ENCODE results near the gene LOC128125822.

The LOC128125822 gene

DNA sequence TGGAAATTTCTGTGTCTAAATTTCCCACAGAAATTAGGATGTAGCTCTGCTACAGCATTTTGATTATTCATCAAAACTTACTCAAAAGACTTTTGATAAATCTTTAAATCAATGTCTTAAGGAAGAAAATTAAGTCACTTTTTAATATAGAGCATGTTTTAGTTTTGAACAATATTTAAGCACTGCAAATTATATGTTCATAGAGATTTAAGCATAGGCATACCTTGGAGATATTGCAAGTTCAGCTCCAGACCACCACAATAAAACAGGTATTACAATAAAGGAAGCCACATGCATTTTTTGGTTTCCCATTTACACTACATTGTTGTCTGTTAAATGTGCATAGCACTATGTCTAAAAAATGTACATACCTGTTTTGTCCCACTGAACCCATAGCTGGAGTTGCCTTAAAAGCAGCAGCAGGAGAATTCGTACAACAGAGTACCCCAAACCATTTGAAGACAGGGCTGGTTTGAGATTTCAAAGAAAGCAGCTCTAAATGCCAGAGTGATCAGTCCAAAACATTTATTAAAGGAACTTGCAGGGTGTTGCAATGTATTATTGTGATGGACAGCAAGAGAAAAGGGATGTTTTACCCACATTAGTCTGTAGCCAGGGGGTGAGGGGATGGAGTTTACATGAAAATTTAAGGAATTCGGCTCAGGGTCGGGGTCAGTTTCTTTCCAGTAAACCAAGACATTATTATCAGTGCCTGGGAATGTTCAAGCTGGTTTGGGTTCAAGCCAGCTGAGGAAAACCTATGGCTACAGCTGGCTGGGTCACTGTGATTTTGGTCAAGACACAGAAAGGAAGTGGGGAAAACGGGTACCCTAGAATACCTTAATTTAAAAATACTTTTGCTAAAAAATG lies 6.3 kb upstream of the LOC128125822 start:
- H3K4me3 ChIP-seq (ENCODE audit: low read length in 3 of 3): no peak overlapping the region
- H3K27ac ChIP-seq (ENCODE audit: low read depth in 2 of 2, low read length in 2 of 2): no peak overlapping the region
- TF ChIP-seq, protein P1, sequence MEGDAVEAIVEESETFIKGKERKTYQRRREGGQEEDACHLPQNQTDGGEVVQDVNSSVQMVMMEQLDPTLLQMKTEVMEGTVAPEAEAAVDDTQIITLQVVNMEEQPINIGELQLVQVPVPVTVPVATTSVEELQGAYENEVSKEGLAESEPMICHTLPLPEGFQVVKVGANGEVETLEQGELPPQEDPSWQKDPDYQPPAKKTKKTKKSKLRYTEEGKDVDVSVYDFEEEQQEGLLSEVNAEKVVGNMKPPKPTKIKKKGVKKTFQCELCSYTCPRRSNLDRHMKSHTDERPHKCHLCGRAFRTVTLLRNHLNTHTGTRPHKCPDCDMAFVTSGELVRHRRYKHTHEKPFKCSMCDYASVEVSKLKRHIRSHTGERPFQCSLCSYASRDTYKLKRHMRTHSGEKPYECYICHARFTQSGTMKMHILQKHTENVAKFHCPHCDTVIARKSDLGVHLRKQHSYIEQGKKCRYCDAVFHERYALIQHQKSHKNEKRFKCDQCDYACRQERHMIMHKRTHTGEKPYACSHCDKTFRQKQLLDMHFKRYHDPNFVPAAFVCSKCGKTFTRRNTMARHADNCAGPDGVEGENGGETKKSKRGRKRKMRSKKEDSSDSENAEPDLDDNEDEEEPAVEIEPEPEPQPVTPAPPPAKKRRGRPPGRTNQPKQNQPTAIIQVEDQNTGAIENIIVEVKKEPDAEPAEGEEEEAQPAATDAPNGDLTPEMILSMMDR (IDR thresholded peaks at IDR 0.05; ENCODE audit: borderline replicate concordance, extremely low read depth, insufficient read depth): no peak
- H3K9ac ChIP-seq (ENCODE audit: low read length in 3 of 3): no peak overlapping the region
- DNase-seq (peak in 1 of 5 donors; percentile 21), FAIRE-seq (peak; percentile 35)
- H3K36me3 ChIP-seq (ENCODE audit: control insufficient read depth in 2 of 3, insufficient read depth in 3 of 3, low read length in 3 of 3): no peaks in the 10 kb centered on the region
- peaks cover 0 to 7% (median 0%) of the 10 kb centered on the region in 3 donors for H3K4me1 ChIP-seq (ENCODE audit: control insufficient read depth in 2 of 3, insufficient read depth in 2 of 3, low read depth in 1 of 3, low read length in 3 of 3)
- intact Hi-C loops (cut with DNase I): no loop called here
- no peaks in the 10 kb centered on the region for H3K27me3 ChIP-seq (ENCODE audit: control insufficient read depth, insufficient read depth, low read length)
- H3K9me3 ChIP-seq (ENCODE audit: control insufficient read depth in 2 of 3, insufficient read depth in 1 of 3, low read length in 3 of 3): no peaks in the 10 kb centered on the region

DNA sequence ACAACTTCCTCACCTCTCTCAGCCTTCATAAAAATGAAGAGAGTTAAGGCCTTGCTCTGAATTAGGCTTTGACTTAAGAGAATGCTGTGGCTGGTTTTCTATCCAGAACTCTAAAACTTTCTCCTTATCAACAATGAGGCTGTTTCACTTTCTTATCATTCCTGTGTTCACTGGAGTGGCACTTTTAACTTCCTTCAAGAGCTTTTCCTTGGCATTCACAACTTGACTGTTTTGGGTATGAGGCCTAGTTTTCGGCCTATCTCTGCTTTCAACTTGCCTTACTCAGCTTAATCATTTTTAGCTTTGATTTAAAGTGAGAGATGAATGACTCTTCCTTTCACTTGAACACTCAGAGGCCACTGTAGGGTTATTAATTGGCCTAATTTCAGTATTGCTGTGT lies 4.3 kb upstream of the LOC128125822 start:
- FAIRE-seq (no peak), DNase-seq (no peak)
- H3K27ac ChIP-seq (ENCODE audit: low read depth in 2 of 2, low read length in 2 of 2): peak overlapping the region in 1 of 2 donors; percentile 38
- peaks cover 5 to 16% (median 6%) of the 10 kb centered on the region in 3 donors for H3K4me1 ChIP-seq (ENCODE audit: control insufficient read depth in 2 of 3, insufficient read depth in 2 of 3, low read depth in 1 of 3, low read length in 3 of 3)
- no peaks in the 10 kb centered on the region for H3K9me3 ChIP-seq (ENCODE audit: control insufficient read depth in 2 of 3, insufficient read depth in 1 of 3, low read length in 3 of 3)
- no peaks in the 10 kb centered on the region for H3K36me3 ChIP-seq (ENCODE audit: control insufficient read depth in 2 of 3, insufficient read depth in 3 of 3, low read length in 3 of 3)
- TF ChIP-seq, protein P1 (IDR thresholded peaks at IDR 0.05; ENCODE audit: borderline replicate concordance, extremely low read depth, insufficient read depth): no peak
- H3K9ac ChIP-seq (ENCODE audit: low read length in 3 of 3): no peak overlapping the region
- H3K27me3 ChIP-seq (ENCODE audit: control insufficient read depth, insufficient read depth, low read length): no peaks in the 10 kb centered on the region
- intact Hi-C loops (cut with DNase I): no loop called here
- H3K4me3 ChIP-seq (ENCODE audit: low read length in 3 of 3): no peak overlapping the region

DNA sequence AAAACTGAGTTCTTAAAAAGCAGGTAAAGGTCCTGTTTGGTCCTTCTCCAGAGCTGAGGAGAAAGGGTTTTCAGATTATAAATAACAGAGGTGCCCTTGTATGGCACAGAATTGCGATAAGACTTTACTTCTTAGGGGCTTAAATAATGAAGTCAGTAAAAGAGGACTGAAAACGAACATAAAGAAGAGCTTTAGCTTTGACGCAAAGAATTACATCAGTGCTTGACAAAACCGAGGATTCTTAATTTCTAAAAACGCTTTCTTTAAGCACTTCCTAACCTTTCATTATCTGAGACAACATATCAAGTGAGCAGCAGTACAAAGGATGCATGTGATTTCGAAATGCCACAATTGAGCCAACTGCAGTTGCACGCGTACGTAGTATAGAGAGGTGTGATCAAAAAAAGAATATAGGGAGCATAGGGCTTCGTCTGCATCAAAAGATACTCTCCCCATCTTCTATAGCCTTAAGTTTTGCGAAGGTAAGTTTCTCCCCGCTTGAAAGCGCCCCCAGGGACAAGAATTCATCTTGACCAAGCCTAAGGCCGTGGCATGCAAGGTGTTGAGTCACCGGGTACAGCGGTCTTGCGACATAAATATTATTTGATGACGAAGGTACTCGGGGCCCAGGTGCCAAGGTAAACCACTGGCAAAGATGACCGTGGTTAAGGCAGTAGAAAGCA lies 778 bp upstream of the LOC128125822 start:
- peak overlapping the region; percentile 89 to 97 (median 94) for H3K4me3 ChIP-seq (ENCODE audit: low read length in 3 of 3)
- peak overlapping the region; percentile 58 to 92 (median 90) for H3K9ac ChIP-seq (ENCODE audit: low read length in 3 of 3)
- no peaks in the 10 kb centered on the region for H3K9me3 ChIP-seq (ENCODE audit: control insufficient read depth in 2 of 3, insufficient read depth in 1 of 3, low read length in 3 of 3)
- no peaks in the 10 kb centered on the region for H3K27me3 ChIP-seq (ENCODE audit: control insufficient read depth, insufficient read depth, low read length)
- FAIRE-seq (no peak), DNase-seq (peak in 2 of 5 donors; percentile 13 to 84)
- H3K36me3 ChIP-seq (ENCODE audit: control insufficient read depth in 2 of 3, insufficient read depth in 3 of 3, low read length in 3 of 3): peaks cover 0 to 2% (median 0%) of the 10 kb centered on the region in 3 donors
- peak overlapping the region; percentile 93 to 99 for H3K27ac ChIP-seq (ENCODE audit: low read depth in 2 of 2, low read length in 2 of 2)
- intact Hi-C loops (cut with DNase I): no loop called here
- TF ChIP-seq, protein P1 (IDR thresholded peaks at IDR 0.05; ENCODE audit: borderline replicate concordance, extremely low read depth, insufficient read depth): no peak
- H3K4me1 ChIP-seq (ENCODE audit: control insufficient read depth in 2 of 3, insufficient read depth in 2 of 3, low read depth in 1 of 3, low read length in 3 of 3): peaks cover 5 to 16% (median 6%) of the 10 kb centered on the region in 3 donors
